ENCODE measurements around the gene EZR. TPM values are rescaled to one million over a fixed set of nuclear protein-coding genes. Genes with fewer than 3 reads are reported as not detected.

Gene EZR
- total RNA-seq, 6 experiments from 2014 or later, result 118 to 183 (median 178) TPM

- Mint-ChIP-seq H3K27ac (no peak overlapping the region), H3K36me3 (ENCODE audit: low read depth) (peaks cover 39% of the 10 kb centered on the region)
- DNase-seq, result no peak
These were observed 53.6 kb downstream of the EZR start for GRCh38 chr6:158765499-158766068.

GRCh38 chr6:158764926-158765325, 54.2 kb downstream of the EZR start:
- Mint-ChIP-seq H3K9me3 (no peaks in the 10 kb centered on the region), H3K36me3 (ENCODE audit: low read depth) (peaks cover 33% of the 10 kb centered on the region), H3K27me3 (ENCODE audit: insufficient read depth) (peaks cover 6% of the 10 kb centered on the region; the same call in 1 of the 2 replicates), H3K4me3 (no peak overlapping the region), H3K27ac (no peak overlapping the region), H3K4me1 (ENCODE audit: low read depth) (no peaks in the 10 kb centered on the region)
- no peak for DNase-seq
- TF ChIP-seq CTCF (IDR thresholded peaks at IDR 0.05), result no peak

More at GRCh38 chr6:158765499-158766068, 53.6 kb downstream of the EZR start:
- H3K27me3 Mint-ChIP-seq (ENCODE audit: insufficient read depth), result peaks cover 6% of the 10 kb centered on the region
- no peak overlapping the region for H3K4me3 Mint-ChIP-seq
- no peaks in the 10 kb centered on the region for H3K4me1 Mint-ChIP-seq (ENCODE audit: low read depth)
- TF ChIP-seq CTCF (IDR thresholded peaks at IDR 0.05), result no peak
- H3K9me3 Mint-ChIP-seq, result no peaks in the 10 kb centered on the region

GRCh38 chr6:158764183-158764849, 54.9 kb downstream of the EZR start:
- TF ChIP-seq CTCF (IDR thresholded peaks at IDR 0.05), result no peak
- H3K27ac Mint-ChIP-seq, result no peak overlapping the region
- peaks cover 4% of the 10 kb centered on the region; the same call in 1 of the 2 replicates for H3K27me3 Mint-ChIP-seq (ENCODE audit: insufficient read depth)
- no peak for DNase-seq
- H3K9me3 Mint-ChIP-seq, result no peaks in the 10 kb centered on the region
- H3K36me3 Mint-ChIP-seq (ENCODE audit: low read depth), result peaks cover 26% of the 10 kb centered on the region
- H3K4me3 Mint-ChIP-seq, result no peak overlapping the region
- no peaks in the 10 kb centered on the region for H3K4me1 Mint-ChIP-seq (ENCODE audit: low read depth)

GRCh38 chr6:158763434-158764182, 55.6 kb downstream of the EZR start:
- Mint-ChIP-seq H3K4me3 (no peak overlapping the region), H3K4me1 (ENCODE audit: low read depth) (no peaks in the 10 kb centered on the region), H3K36me3 (ENCODE audit: low read depth) (peaks cover 24% of the 10 kb centered on the region), H3K9me3 (no peaks in the 10 kb centered on the region), H3K27me3 (ENCODE audit: insufficient read depth) (peaks cover 4% of the 10 kb centered on the region; the same call in 1 of the 2 replicates), H3K27ac (no peak overlapping the region)
- no peak for TF ChIP-seq CTCF (IDR thresholded peaks at IDR 0.05)
- DNase-seq, result no peak

- no peak for TF ChIP-seq CTCF (IDR thresholded peaks at IDR 0.05)
- Mint-ChIP-seq H3K4me3 (no peak overlapping the region; the same call in 1 of the 2 replicates), H3K36me3 (ENCODE audit: low read depth) (peaks cover 20% of the 10 kb centered on the region), H3K4me1 (ENCODE audit: low read depth) (no peaks in the 10 kb centered on the region), H3K27ac (no peak overlapping the region), H3K27me3 (ENCODE audit: insufficient read depth) (peaks cover 4% of the 10 kb centered on the region; the same call in 1 of the 2 replicates), H3K9me3 (no peaks in the 10 kb centered on the region)
- DNase-seq, result no peak
These were observed 56.3 kb downstream of the EZR start for GRCh38 chr6:158762787-158763433.
